ENCODE results near the gene LONRF2.

Gene LONRF2

DNA sequence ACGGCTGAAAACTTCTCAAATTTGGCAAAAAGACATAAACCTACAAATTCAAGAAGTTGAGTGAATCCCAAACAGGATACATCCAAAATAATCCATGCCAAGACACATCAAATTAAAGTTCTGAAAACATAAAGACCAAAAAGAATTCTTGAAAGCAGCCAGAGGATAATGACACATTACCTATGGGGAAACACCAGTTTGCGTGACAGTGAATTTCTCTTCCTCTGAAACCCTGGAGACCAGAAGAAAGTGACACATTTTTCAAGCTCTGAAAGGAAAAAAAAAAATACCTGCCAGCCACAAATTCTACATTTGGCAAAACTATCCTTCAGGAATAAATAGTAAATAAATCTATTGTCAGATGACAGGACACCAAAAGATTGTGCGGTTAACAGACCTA is 93.9 kb downstream of the LONRF2 start:
- TF ChIP-seq ZNF274 (IDR thresholded peaks at IDR 0.05; ENCODE audit: low read depth, low read length) (no peak), SUZ12 (IDR thresholded peaks at IDR 0.05; ENCODE audit: extremely low read depth, insufficient read depth, insufficient read length) (no peak), YY1 (IDR thresholded peaks at IDR 0.05; ENCODE audit: insufficient read depth, insufficient read length) (no peak)
- Histone ChIP-seq H3K27me3 (ENCODE audit: insufficient read depth, insufficient read length) (peaks cover 6% of the 10 kb centered on the region), H3K36me3 (ENCODE audit: insufficient read depth, insufficient read length, low read length) (no peaks in the 10 kb centered on the region), H3K9ac (ENCODE audit: insufficient read length, low read depth) (no peak overlapping the region), H3K9me3 (ENCODE audit: insufficient read depth, low read length) (no peaks in the 10 kb centered on the region), H3K4me1 (ENCODE audit: insufficient read depth, insufficient read length) (no peaks in the 10 kb centered on the region), H3K4me3 (ENCODE audit: insufficient read length, low read depth) (no peak overlapping the region)
- DNase-seq (ENCODE audit: low read depth, low spot score), result no peak

- no peaks in the 10 kb centered on the region for H3K9me3 ChIP-seq (ENCODE audit: insufficient read depth, low read length)
- H3K4me1 ChIP-seq (ENCODE audit: insufficient read depth, insufficient read length), result no peaks in the 10 kb centered on the region
- DNase-seq (ENCODE audit: low read depth, low spot score), result no peak
- H3K4me3 ChIP-seq (ENCODE audit: insufficient read length, low read depth), result no peak overlapping the region
- H3K27me3 ChIP-seq (ENCODE audit: insufficient read depth, insufficient read length), result peaks cover 7% of the 10 kb centered on the region
- no peaks in the 10 kb centered on the region for H3K36me3 ChIP-seq (ENCODE audit: insufficient read depth, insufficient read length, low read length)
- H3K9ac ChIP-seq (ENCODE audit: insufficient read length, low read depth), result no peak overlapping the region
- TF ChIP-seq ZNF274 (IDR thresholded peaks at IDR 0.05; ENCODE audit: low read depth, low read length) (no peak), SUZ12 (IDR thresholded peaks at IDR 0.05; ENCODE audit: extremely low read depth, insufficient read depth, insufficient read length) (no peak), YY1 (IDR thresholded peaks at IDR 0.05; ENCODE audit: insufficient read depth, insufficient read length) (no peak)
Observed at GRCh38 chr2:100224988-100225710, 97.2 kb downstream of the LONRF2 start.

DNA sequence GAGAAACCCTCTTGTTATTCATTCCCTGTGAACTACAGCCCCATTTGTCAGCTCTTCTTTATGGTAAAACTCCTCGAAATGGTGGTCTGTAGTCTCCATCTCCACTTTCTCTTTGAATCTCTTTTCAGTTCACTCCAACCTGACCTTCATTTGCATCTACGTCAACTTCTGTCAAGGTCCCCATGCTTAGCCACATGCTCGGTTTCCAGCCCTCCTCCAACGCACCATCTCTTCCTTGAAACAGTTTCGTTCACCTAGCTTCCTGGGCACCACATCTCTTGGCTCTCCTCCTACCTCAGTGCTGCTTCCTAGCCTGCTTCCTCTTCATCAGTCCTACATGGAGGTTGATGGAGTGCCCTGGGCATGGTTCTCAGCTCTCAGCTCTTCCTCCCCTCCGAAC is 98.8 kb downstream of the LONRF2 start:
- Histone ChIP-seq H3K27me3 (ENCODE audit: insufficient read depth, insufficient read length) (peaks cover 7% of the 10 kb centered on the region), H3K9me3 (ENCODE audit: insufficient read depth, low read length) (no peaks in the 10 kb centered on the region), H3K4me1 (ENCODE audit: insufficient read depth, insufficient read length) (no peaks in the 10 kb centered on the region), H3K36me3 (ENCODE audit: insufficient read depth, insufficient read length, low read length) (no peaks in the 10 kb centered on the region), H3K9ac (ENCODE audit: insufficient read length, low read depth) (no peak overlapping the region), H3K4me3 (ENCODE audit: insufficient read length, low read depth) (no peak overlapping the region)
- no peak for DNase-seq (ENCODE audit: low read depth, low spot score)
- TF ChIP-seq ZNF274 (IDR thresholded peaks at IDR 0.05; ENCODE audit: low read depth, low read length) (no peak), YY1 (IDR thresholded peaks at IDR 0.05; ENCODE audit: insufficient read depth, insufficient read length) (no peak), SUZ12 (IDR thresholded peaks at IDR 0.05; ENCODE audit: extremely low read depth, insufficient read depth, insufficient read length) (no peak)
